ENCODE measurements around the gene LDLRAD4.

GRCh38 chr18:13536578-13536977, 318.0 kb downstream of the LDLRAD4 start:
- TF ChIP-seq CTCF (IDR thresholded peaks at IDR 0.05; ENCODE audit: borderline replicate concordance, extremely low read depth, low read length, poor library complexity, severe bottlenecking): no peak
- TF ChIP-seq EZH2 (IDR thresholded peaks at IDR 0.05; ENCODE audit: borderline replicate concordance, low read depth, low read length, severe bottlenecking): no peak

Data from DND-41 (cell line).